Astrocyte (in vitro differentiated cells and primary cell): Measurements from ENCODE around the gene VIPR2.

Experiments used
- CTCF ChIP-seq: IDR thresholded peaks from 2 replicates; pipeline ENCODE4 v1.5.1; 2011; ENCODE audit warnings: low read depth, mild to moderate bottlenecking, inconsistent platforms, low read length, moderate library complexity; ENCODE audit not compliant: insufficient read depth
- EZH2 ChIP-seq: IDR thresholded peaks from 2 replicates; pipeline ENCODE4 v1.6.1; 2012; ENCODE audit warnings: mild to moderate bottlenecking, low read length, inconsistent platforms; ENCODE audit not compliant: insufficient read depth

- TF ChIP-seq EZH2 (no peak), CTCF (no peak)
Observed at GRCh38 chr7:158988302-158988862, 156.3 kb downstream of the VIPR2 start.
